HFF-Myc (cell line): Measurements from ENCODE around the gene ACTN4.

ENCODE experiments used
- DNase-seq: peaks from one replicate; pipeline ENCODE4 v3.0.0-alpha.2; 2011; ENCODE audit warnings: low read depth; ENCODE audit errors: extremely low read depth
- H3K4me3 ChIP-seq: replicated peaks from 2 replicates; pipeline ENCODE4 v1.5.1; 2011; ENCODE audit warnings: low read depth, mild to moderate bottlenecking, control low read depth, low read length
- TF ChIP-seq, protein P1 (sequence below): IDR thresholded peaks from 2 replicates; pipeline ENCODE4 v1.5.1; 2012; ENCODE audit warnings: mild to moderate bottlenecking, low read depth, low read length, control low read depth; ENCODE audit errors: missing control alignments

Gene ACTN4

DNA sequence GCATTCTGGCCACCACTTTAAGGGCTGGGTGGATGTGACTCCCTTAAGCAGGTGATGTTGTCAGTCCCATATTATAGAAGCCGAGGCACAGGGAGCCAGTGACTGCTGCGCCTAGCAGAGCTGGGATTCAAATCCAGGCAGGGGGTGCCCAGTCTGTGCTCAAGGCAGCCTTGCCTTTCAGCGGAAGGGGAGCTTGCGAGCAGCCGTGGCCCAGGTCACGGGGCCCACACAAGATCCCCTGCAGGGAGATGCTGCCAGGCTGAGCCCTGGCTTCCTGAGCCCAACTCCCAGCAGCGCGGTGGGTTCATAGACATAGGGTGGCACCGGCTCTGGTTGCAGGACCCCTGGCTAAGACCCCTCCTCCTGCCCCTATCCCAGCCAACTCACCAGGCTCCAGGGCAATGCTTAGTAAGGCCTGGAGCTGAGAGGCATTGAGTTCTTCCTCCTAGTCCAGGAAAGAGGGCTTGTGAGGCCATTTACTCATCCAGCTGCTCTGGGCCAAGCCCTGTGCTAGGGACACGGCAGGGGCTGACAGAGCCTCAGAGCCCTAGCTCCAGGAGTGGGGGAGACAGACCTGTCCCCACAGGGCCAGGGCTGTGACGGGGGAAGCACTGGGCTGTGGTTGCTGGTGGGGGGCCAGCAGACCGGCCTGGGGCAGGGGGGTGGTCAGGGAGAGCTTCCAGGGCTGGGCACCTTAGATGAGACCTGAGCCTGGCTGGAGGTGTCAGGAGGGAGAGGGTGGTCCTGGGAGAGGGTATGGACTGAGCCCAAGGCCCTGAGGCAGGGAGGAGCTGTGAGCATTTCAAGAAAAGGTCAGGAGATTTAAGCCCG lies 87.2 kb downstream of the ACTN4 start:
- H3K4me3 ChIP-seq, result no peak overlapping the region
- DNase-seq, result no peak
- TF ChIP-seq, protein P1, sequence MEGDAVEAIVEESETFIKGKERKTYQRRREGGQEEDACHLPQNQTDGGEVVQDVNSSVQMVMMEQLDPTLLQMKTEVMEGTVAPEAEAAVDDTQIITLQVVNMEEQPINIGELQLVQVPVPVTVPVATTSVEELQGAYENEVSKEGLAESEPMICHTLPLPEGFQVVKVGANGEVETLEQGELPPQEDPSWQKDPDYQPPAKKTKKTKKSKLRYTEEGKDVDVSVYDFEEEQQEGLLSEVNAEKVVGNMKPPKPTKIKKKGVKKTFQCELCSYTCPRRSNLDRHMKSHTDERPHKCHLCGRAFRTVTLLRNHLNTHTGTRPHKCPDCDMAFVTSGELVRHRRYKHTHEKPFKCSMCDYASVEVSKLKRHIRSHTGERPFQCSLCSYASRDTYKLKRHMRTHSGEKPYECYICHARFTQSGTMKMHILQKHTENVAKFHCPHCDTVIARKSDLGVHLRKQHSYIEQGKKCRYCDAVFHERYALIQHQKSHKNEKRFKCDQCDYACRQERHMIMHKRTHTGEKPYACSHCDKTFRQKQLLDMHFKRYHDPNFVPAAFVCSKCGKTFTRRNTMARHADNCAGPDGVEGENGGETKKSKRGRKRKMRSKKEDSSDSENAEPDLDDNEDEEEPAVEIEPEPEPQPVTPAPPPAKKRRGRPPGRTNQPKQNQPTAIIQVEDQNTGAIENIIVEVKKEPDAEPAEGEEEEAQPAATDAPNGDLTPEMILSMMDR, result no peak

DNA sequence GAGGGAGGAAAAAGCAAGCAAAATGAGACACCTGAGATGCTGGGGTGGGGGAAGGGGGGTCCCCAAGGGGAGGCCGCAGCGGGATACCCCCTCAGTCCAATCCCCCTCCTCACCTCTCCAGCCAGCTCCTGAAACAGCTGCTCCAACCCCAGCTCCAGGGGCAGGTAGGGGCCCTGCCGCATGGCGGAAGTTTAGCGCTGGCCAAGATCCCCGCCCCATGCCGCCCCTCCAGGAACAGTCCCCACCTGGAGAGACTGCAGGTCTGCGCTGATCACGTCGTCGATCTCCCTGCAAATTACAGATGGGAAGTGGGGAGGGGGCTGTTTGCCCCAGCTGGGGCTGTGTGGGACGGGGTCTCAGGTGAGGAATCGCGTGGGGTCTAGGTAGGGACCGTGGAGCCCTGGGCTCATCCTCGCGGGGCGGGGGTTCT lies 87.8 kb downstream of the ACTN4 start:
- no peak overlapping the region for H3K4me3 ChIP-seq
- TF ChIP-seq, protein P1, result no peak
- no peak for DNase-seq

DNA sequence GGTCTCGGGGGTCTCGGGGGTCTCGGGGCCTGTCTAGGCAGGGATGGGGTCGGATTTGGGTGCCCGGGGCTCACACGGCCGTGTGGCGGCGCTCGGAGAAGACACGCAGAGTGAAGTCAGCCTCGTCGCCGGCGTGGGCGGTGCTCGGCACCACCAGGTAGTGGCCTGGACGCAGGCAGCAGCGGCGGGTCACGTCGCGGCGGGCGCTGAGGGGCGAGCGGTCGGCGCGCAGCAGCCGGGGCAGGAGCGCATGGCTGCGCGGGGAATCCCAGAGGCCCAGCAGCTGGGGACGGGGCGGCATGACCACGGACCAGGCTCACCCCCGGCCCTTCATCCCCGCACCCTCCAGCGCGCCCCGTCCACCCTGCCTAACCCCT lies 88.6 kb downstream of the ACTN4 start:
- no peak overlapping the region; the same call in 1 of the 2 replicates for H3K4me3 ChIP-seq
- TF ChIP-seq, protein P1, result no peak
- no peak for DNase-seq

DNA sequence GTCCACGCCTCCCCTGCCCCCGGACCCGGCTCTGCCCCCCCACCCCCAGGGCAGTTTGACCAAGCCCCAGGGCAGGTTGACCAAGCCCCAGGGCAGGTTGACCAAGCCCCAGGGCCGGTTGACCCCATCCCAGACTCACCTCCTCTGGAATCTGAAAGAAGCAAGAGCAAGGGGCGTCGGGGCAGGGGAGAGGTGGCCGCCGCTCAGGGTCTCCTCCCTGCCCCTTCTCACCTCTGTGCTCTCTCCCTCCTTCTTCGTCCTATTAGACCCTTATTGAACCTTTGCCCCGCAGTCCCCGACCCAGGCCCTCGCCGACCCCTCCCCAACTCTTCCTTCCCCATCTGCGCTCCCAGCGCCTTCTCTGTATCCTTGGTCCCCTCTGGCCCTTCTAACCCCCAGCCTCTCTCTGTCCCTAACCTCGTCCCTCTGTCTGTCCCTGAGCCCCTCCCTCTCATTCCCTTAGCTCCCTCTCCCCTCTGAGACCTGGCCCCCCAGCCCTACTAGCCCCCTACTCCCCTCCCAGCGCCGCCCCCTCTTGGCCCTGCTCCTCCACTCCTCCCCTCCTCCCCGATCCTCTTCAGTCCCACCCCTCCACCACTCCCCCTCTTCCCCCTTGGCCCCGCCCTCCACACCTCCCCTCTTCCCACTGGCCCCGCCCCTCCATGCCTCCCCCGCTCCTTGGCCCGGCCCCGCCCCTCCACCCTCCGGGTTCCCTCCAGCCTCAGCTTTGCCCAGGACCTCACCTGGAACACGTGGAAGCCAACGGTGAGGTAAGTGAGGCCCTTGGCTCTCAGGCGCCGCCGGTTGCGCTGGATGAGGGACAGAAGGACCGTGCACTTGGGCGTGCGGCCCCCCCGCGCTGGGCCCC lies 89.2 kb downstream of the ACTN4 start:
- no peak overlapping the region for H3K4me3 ChIP-seq
- no peak for DNase-seq
- TF ChIP-seq, protein P1, result no peak

DNA sequence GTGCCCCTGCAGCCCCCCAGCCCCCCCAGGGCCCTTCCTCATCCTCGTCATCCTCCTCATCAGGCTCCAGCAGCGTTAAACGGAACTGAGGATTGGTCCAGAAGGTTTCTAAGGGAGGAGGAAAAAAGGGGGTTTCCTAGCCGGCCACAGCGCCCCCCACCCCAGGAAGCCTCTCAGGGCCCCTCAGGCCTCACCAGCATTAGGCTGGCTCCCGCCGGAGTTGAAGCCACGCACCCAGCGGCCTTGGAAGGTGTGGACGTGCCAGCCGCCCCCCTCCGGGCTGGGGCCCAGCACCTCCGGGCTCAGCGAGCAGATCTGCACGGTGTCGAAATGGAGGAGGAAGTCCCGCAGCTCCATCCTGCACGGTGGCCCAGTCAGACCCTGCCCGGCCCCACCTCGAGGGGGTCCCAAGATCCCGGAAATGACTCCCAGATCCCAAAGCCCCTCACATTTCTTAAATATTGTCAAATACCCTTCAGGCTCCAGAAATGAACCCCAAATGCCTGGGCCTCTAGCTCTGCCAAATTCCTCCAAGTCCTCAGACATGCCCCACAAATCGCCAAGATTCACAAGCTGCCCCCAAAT lies 89.9 kb downstream of the ACTN4 start:
- no peak overlapping the region for H3K4me3 ChIP-seq
- TF ChIP-seq, protein P1, result no peak
- no peak for DNase-seq

DNA sequence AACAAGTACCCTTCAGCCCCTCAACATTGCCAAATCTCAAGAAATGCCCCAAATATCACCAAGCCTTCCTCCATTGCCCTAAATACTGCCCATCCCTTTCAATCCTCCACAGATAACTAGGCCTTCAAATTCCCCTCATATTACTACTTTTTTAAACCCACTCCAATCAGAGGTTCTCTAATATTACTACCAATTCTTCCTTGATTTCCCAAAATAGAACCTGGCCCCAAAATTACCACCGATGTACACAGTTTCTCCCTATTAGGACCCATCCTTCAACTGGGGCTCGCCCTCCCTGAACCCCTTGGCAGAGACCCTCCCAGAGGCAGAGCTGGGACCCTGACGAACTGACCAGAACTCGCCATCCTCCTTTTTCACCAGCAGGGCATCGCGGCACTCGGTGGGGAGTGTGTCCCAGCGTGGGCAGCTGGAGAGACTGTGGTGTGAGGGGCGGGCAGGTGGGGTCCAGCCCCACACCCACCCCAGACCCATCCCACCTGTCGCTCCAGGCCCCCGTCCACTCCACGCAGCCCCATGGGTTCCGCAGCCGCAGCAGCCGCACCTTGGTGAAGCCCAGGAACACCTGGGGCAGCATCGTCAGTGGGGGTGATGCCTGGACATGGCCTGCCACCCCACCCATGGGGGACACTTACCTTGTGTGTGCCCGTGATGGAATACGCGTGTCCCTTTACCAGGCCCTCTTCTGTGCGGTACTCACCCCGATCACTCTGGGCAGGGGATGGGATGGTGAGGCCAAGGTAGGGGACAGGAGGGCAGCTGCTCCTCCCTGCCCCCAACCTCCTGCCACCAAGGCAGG lies 90.7 kb downstream of the ACTN4 start:
- TF ChIP-seq, protein P1, result no peak
- no peak for DNase-seq
- H3K4me3 ChIP-seq, result no peak overlapping the region
